A172 (cell line): Measurements from ENCODE around the gene GCN1. TPM values are rescaled to one million over a fixed set of nuclear protein-coding genes. Genes with fewer than 3 reads are reported as not detected.

Experiments used
- total RNA-seq: library from RNA; depleted of rRNA; stranded (reverse); fragments of >200 nt; shearing (Covaris generic); gene quantifications from 2 replicates; pipeline ENCODE4 v1.2.3, GENCODE V29; 2014; rRNA removed

Gene GCN1
- total RNA-seq, 1 experiment from 2014 or later = 41.5 TPM

Other genes with a start within 250 kb of the GCN1 start
- gene BICDL1, start 205.5 kb downstream of the GCN1 start, total RNA-seq = 0.38 and 1.2 TPM in 2 replicates
- 30.0 and 35.5 TPM in 2 replicates for gene RAB35, start 78.0 kb downstream of the GCN1 start, total RNA-seq
- 2,135 and 2,569 TPM in 2 replicates for gene RPLP0, start 6.4 kb upstream of the GCN1 start, total RNA-seq
- gene PXN, start 71.0 kb upstream of the GCN1 start, total RNA-seq = 136 and 156 TPM in 2 replicates
- under 0.01 TPM in 2 replicates for gene RNU4-2, start 97.2 kb upstream of the GCN1 start, total RNA-seq
- gene RNU4-1, start 98.5 kb upstream of the GCN1 start, total RNA-seq = under 0.01 TPM in 2 replicates
- gene SIRT4, start 107.6 kb upstream of the GCN1 start, total RNA-seq = 1.3 and 1.4 TPM in 2 replicates
- not detected in 2 replicates for gene PLA2G1B, start 133.1 kb upstream of the GCN1 start, total RNA-seq
- gene MSI1, start 174.4 kb upstream of the GCN1 start, total RNA-seq = 0.57 and 1.6 TPM in 2 replicates
- 636 and 726 TPM in 2 replicates for gene COX6A1, start 243.4 kb upstream of the GCN1 start, total RNA-seq